Activated T-cell treated with anti-CD3 and anti-CD28 coated beads, Interleukin-2, amount 50 U/mL, for 72 hours (primary cell): ENCODE measurements around the gene LEO1. TPM values are rescaled to one million over a fixed set of nuclear protein-coding genes. Genes with fewer than 3 reads are reported as not detected.

Source experiments
- ATAC-seq, 2 donors: fragments of 150-1000 bp; cut with Tn5 transposase; replicated peaks in 1 of 2; 2 replicates each; pipeline ENCODE4 v1.10.0; 2021; ENCODE audit warnings: moderate library complexity in 2 of 2, mild to moderate bottlenecking in 1 of 2
- DNase-seq, 2 donors: peaks; one replicate each; pipeline ENCODE4 v3.0.0; 2021 to 2022; ENCODE audit warnings: mixed read lengths in 1 of 2
- H3K27ac Mint-ChIP-seq: one replicate; pipeline ENCODE4 v1.8.0; 2022; ENCODE audit warnings: mild to moderate bottlenecking, moderate library complexity, mixed read lengths
- H3K27me3 Mint-ChIP-seq: one replicate; pipeline ENCODE4 v1.8.0; 2022; ENCODE audit warnings: low read depth, mixed read lengths
- H3K36me3 Mint-ChIP-seq, 2 donors: one replicate each; pipeline ENCODE4 v1.8.0; 2022; ENCODE audit warnings: mixed read lengths in 2 of 2, mild to moderate bottlenecking in 1 of 2; ENCODE audit not compliant: insufficient read depth in 2 of 2
- H3K4me1 Mint-ChIP-seq: one replicate; pipeline ENCODE4 v1.8.0; 2022; ENCODE audit warnings: low read depth, mixed read lengths
- H3K4me3 Mint-ChIP-seq, 2 donors: one replicate each; pipeline ENCODE4 v1.8.0; 2022; ENCODE audit warnings: mild to moderate bottlenecking in 2 of 2, mixed read lengths in 2 of 2, moderate library complexity in 2 of 2
- H3K9me3 Mint-ChIP-seq, 2 donors: one replicate each; pipeline ENCODE4 v1.8.0; 2022; ENCODE audit warnings: mixed read lengths in 2 of 2
- total RNA-seq, 2 donors: library from RNA; stranded (reverse); gene quantifications; one replicate each; pipeline ENCODE4 v1.2.3, GENCODE V29; 2022

Gene LEO1
- total RNA-seq, result 10 to 100 TPM; 21.4 to 22.7 TPM

GRCh38 chr15:51971375-51972133, at the start of gene LEO1:
LEO1 (minus strand) TSS chr15:51971778; CDS start chr15:51971745, 33 bp downstream.
- Mint-ChIP-seq H3K27me3 (no peaks in the 10 kb centered on the region), H3K9me3 (peaks cover 3 to 4% of the 10 kb centered on the region in 2 donors), H3K27ac (peak within 1 kb of the TSS; percentile 98), H3K4me1 (peaks cover 32% of the 10 kb centered on the region), H3K36me3 (peaks cover 11 to 18% of the 10 kb centered on the region in 2 donors), H3K4me3 (peak within 1 kb of the TSS; percentile 95 to 97)
- DNase-seq, result peak; percentile 87 to 93
- ATAC-seq, result peak; percentile 90 to 92

- DNase-seq (peak; percentile 75 to 86), ATAC-seq (peak; percentile 48 to 64)
- Mint-ChIP-seq H3K36me3 (peaks cover 0 to 3% of the 10 kb centered on the region in 2 donors), H3K27me3 (no peaks in the 10 kb centered on the region), H3K9me3 (no peaks in the 10 kb centered on the region), H3K27ac (peak overlapping the region; percentile 99), H3K4me1 (peaks cover 41% of the 10 kb centered on the region), H3K4me3 (peak overlapping the region; percentile 89 to 100)
Observed at GRCh38 chr15:52021128-52021671, 49.6 kb upstream of the LEO1 start.

GRCh38 chr15:52020221-52021085, 48.9 kb upstream of the LEO1 start:
- peaks cover 0 to 3% of the 10 kb centered on the region in 2 donors for H3K36me3 Mint-ChIP-seq
- ATAC-seq (no peak), DNase-seq (no peak)
- H3K4me1 Mint-ChIP-seq, result peaks cover 44% of the 10 kb centered on the region
- H3K4me3 Mint-ChIP-seq, result peak overlapping the region; percentile 89 to 100
- no peaks in the 10 kb centered on the region for H3K27me3 Mint-ChIP-seq
- H3K27ac Mint-ChIP-seq, result peak overlapping the region; percentile 99
- no peaks in the 10 kb centered on the region for H3K9me3 Mint-ChIP-seq

GRCh38 chr15:52019394-52020220, 48.0 kb upstream of the LEO1 start:
- H3K27ac Mint-ChIP-seq, result peak overlapping the region; percentile 99
- peak; percentile 67 to 68 for ATAC-seq

GRCh38 chr15:52018693-52019393, 47.3 kb upstream of the LEO1 start, which contains the start of gene MAPK6:
MAPK6 (plus strand) TSS chr15:52019219; CDS start chr15:52046461, 27,242 bp downstream.
- DNase-seq (peak; percentile 93 to 97), ATAC-seq (peak; percentile 77 to 79)
- peak within 1 kb of the TSS; percentile 99 to 100 for H3K4me3 Mint-ChIP-seq
- H3K9me3 Mint-ChIP-seq, result no peaks in the 10 kb centered on the region
- H3K27ac Mint-ChIP-seq, result peak within 1 kb of the TSS; percentile 99
- H3K27me3 Mint-ChIP-seq, result no peaks in the 10 kb centered on the region
- H3K36me3 Mint-ChIP-seq, result peaks cover 0 to 3% of the 10 kb centered on the region in 2 donors
- H3K4me1 Mint-ChIP-seq, result peaks cover 52% of the 10 kb centered on the region

More at GRCh38 chr15:52019394-52020220, 48.0 kb upstream of the LEO1 start:
- peaks cover 0 to 3% of the 10 kb centered on the region in 2 donors for H3K36me3 Mint-ChIP-seq
- peaks cover 45% of the 10 kb centered on the region for H3K4me1 Mint-ChIP-seq
- peak; percentile 76 to 78 for DNase-seq
- no peaks in the 10 kb centered on the region for H3K27me3 Mint-ChIP-seq
- peak overlapping the region; percentile 99 to 100 for H3K4me3 Mint-ChIP-seq
- no peaks in the 10 kb centered on the region for H3K9me3 Mint-ChIP-seq

- no peaks in the 10 kb centered on the region for H3K9me3 Mint-ChIP-seq
Observed at GRCh38 chr15:52018244-52018643, 46.7 kb upstream of the LEO1 start.

GRCh38 chr15:52016316-52016715, 44.7 kb upstream of the LEO1 start:
- Mint-ChIP-seq H3K36me3 (peaks cover 0 to 3% of the 10 kb centered on the region in 2 donors), H3K9me3 (no peaks in the 10 kb centered on the region), H3K4me1 (peaks cover 58% of the 10 kb centered on the region), H3K27ac (no peak overlapping the region), H3K4me3 (no peak overlapping the region), H3K27me3 (no peaks in the 10 kb centered on the region)
- ATAC-seq, result no peak
- DNase-seq, result no peak

More at GRCh38 chr15:52018244-52018643, 46.7 kb upstream of the LEO1 start:
- peaks cover 58% of the 10 kb centered on the region for H3K4me1 Mint-ChIP-seq
- peaks cover 0 to 3% of the 10 kb centered on the region in 2 donors for H3K36me3 Mint-ChIP-seq
- peak overlapping the region; percentile 97 to 99 for H3K4me3 Mint-ChIP-seq
- H3K27ac Mint-ChIP-seq, result peak overlapping the region; percentile 47
- DNase-seq, result no peak
- ATAC-seq, result no peak
- H3K27me3 Mint-ChIP-seq, result no peaks in the 10 kb centered on the region

GRCh38 chr15:52014616-52015015, 43.0 kb upstream of the LEO1 start:
- Mint-ChIP-seq H3K27ac (no peak overlapping the region), H3K27me3 (no peaks in the 10 kb centered on the region), H3K9me3 (no peaks in the 10 kb centered on the region), H3K36me3 (no peaks in the 10 kb centered on the region), H3K4me1 (peaks cover 59% of the 10 kb centered on the region), H3K4me3 (no peak overlapping the region)
- ATAC-seq, result no peak
- no peak for DNase-seq

- no peaks in the 10 kb centered on the region for H3K27me3 Mint-ChIP-seq
- H3K27ac Mint-ChIP-seq, result peak overlapping the region; percentile 90
- ATAC-seq (peak; percentile 71 to 72), DNase-seq (no peak)
- H3K4me3 Mint-ChIP-seq, result peak overlapping the region in 1 of 2 donors; percentile 53
- no peaks in the 10 kb centered on the region for H3K9me3 Mint-ChIP-seq
- peaks cover 63% of the 10 kb centered on the region for H3K4me1 Mint-ChIP-seq
- no peaks in the 10 kb centered on the region for H3K36me3 Mint-ChIP-seq
Observed at GRCh38 chr15:52013151-52013791, 41.7 kb upstream of the LEO1 start.

GRCh38 chr15:52012210-52012609, 40.6 kb upstream of the LEO1 start:
- DNase-seq (no peak), ATAC-seq (no peak)
- H3K4me3 Mint-ChIP-seq, result peak overlapping the region in 1 of 2 donors; percentile 33
- no peaks in the 10 kb centered on the region for H3K27me3 Mint-ChIP-seq
- H3K27ac Mint-ChIP-seq, result peak overlapping the region; percentile 66
- peaks cover 72% of the 10 kb centered on the region for H3K4me1 Mint-ChIP-seq
- no peaks in the 10 kb centered on the region for H3K36me3 Mint-ChIP-seq
- H3K9me3 Mint-ChIP-seq, result no peaks in the 10 kb centered on the region

GRCh38 chr15:52011711-52012144, 40.1 kb upstream of the LEO1 start:
- Mint-ChIP-seq H3K36me3 (no peaks in the 10 kb centered on the region), H3K27me3 (no peaks in the 10 kb centered on the region), H3K4me3 (peak overlapping the region; percentile 33 to 47), H3K9me3 (no peaks in the 10 kb centered on the region), H3K4me1 (peaks cover 77% of the 10 kb centered on the region), H3K27ac (peak overlapping the region; percentile 66)
- ATAC-seq (no peak), DNase-seq (no peak)
